ENCODE data around the gene PTRH2.
"Not testable (repeated sequence)": the region's sequence is repeated elsewhere in the genome, so short reads cannot be mapped to it uniquely, and the experiment has no call there.

Gene PTRH2

GRCh38 chr17:59707149-59707970, at the start of gene PTRH2, which contains the start of gene VMP1:
PTRH2 (minus strand) TSS chr17:59707430; CDS start chr17:59697978, 9,452 bp downstream.
VMP1 (plus strand) TSS chr17:59707654; CDS start chr17:59731447, 23,793 bp downstream.
- no peak for TF ChIP-seq CTCF (IDR thresholded peaks at IDR 0.05; ENCODE audit: low read depth, low read length, missing control alignments)
- peak within 1 kb of the TSS; percentile 100 for H3K4me3 ChIP-seq (replicated peaks; ENCODE audit: low read depth, low read length)
- peak; percentile 99 for DNase-seq (ENCODE audit: extremely low read depth, low read depth)

GRCh38 chr17:59756236-59756818, 49.1 kb upstream of the PTRH2 start:
- no peak for TF ChIP-seq CTCF (IDR thresholded peaks at IDR 0.05; ENCODE audit: low read depth, low read length, missing control alignments)
- H3K4me3 ChIP-seq (replicated peaks; ENCODE audit: low read depth, low read length) = no peak overlapping the region
- peak; percentile 67 for DNase-seq (ENCODE audit: extremely low read depth, low read depth)

GRCh38 chr17:59755069-59755468, 47.8 kb upstream of the PTRH2 start:
- H3K4me3 ChIP-seq (replicated peaks; ENCODE audit: low read depth, low read length); DNase-seq (ENCODE audit: extremely low read depth, low read depth): not testable (repeated sequence)

- DNase-seq (ENCODE audit: extremely low read depth, low read depth) = peak; percentile 96
- no peak overlapping the region for H3K4me3 ChIP-seq (replicated peaks; ENCODE audit: low read depth, low read length)
- TF ChIP-seq CTCF (IDR thresholded peaks at IDR 0.05; ENCODE audit: low read depth, low read length, missing control alignments) = no peak
Measured at GRCh38 chr17:59754552-59754951, 47.3 kb upstream of the PTRH2 start.

- no peak overlapping the region for H3K4me3 ChIP-seq (replicated peaks; ENCODE audit: low read depth, low read length)
- DNase-seq (ENCODE audit: extremely low read depth, low read depth) = peak; percentile 90
- TF ChIP-seq CTCF (IDR thresholded peaks at IDR 0.05; ENCODE audit: low read depth, low read length, missing control alignments) = peak; percentile 54
Measured at GRCh38 chr17:59753522-59754467, 46.6 kb upstream of the PTRH2 start.

- TF ChIP-seq CTCF (IDR thresholded peaks at IDR 0.05; ENCODE audit: low read depth, low read length, missing control alignments) = no peak
- DNase-seq (ENCODE audit: extremely low read depth, low read depth) = no peak
- H3K4me3 ChIP-seq (replicated peaks; ENCODE audit: low read depth, low read length) = no peak overlapping the region
Measured at GRCh38 chr17:59752922-59753321, 45.7 kb upstream of the PTRH2 start.
